Activated T-helper 1 cell treated with anti-CD3 and anti-CD28 coated beads, Interleukin-12 subunit alpha, Interleukin-12 subunit beta, Interleukin-2, Interleukin-4 antibody, amounts not matched to agents 30 ng/mL and 10 ng/mL and 1 ng/mL, durations not matched to agents 14 hours and 24 hours and 36 hours (primary cell): ENCODE data around the gene FAM83G. TPM values are rescaled to one million over a fixed set of nuclear protein-coding genes. Genes with fewer than 3 reads are reported as not detected.
A peak's percentile ranks its signal among the peaks of the same experiment; 100 is the strongest.
"Not testable (repeated sequence)": the region's sequence is repeated elsewhere in the genome, so short reads cannot be mapped to it uniquely, and the experiment has no call there.

Experiments
- DNase-seq: peaks from one replicate; pipeline ENCODE4 v3.0.0; 2021; ENCODE audit warnings: low spot score
- H3K27ac Mint-ChIP-seq: one replicate; pipeline ENCODE4 v1.8.0; 2021; ENCODE audit warnings: mild to moderate bottlenecking, mixed read lengths
- H3K27me3 Mint-ChIP-seq: one replicate; pipeline ENCODE4 v1.8.0; 2022; ENCODE audit warnings: mild to moderate bottlenecking, moderate library complexity, mixed read lengths; ENCODE audit not compliant: insufficient read depth
- H3K36me3 Mint-ChIP-seq: one replicate; pipeline ENCODE4 v1.8.0; 2021; ENCODE audit warnings: low read depth, mixed read lengths
- H3K4me1 Mint-ChIP-seq: one replicate; pipeline ENCODE4 v1.8.0; 2021; ENCODE audit warnings: low read depth, mixed read lengths
- H3K4me3 Mint-ChIP-seq: one replicate; pipeline ENCODE4 v1.8.0; 2021; ENCODE audit warnings: mild to moderate bottlenecking, moderate library complexity, mixed read lengths
- H3K9me3 Mint-ChIP-seq: one replicate; pipeline ENCODE4 v1.8.0; 2021; ENCODE audit warnings: mixed read lengths
- intact Hi-C: fragments of 100-400 bp; cut with micrococcal nuclease; formaldehyde crosslinking; loops from one replicate; pipeline ENCODE4 v1.15.1; 2024
- total RNA-seq: library from RNA; stranded (reverse); gene quantifications from 2 replicates; pipeline ENCODE4 v1.2.3, GENCODE V29; 2022

The FAM83G gene, protein sequence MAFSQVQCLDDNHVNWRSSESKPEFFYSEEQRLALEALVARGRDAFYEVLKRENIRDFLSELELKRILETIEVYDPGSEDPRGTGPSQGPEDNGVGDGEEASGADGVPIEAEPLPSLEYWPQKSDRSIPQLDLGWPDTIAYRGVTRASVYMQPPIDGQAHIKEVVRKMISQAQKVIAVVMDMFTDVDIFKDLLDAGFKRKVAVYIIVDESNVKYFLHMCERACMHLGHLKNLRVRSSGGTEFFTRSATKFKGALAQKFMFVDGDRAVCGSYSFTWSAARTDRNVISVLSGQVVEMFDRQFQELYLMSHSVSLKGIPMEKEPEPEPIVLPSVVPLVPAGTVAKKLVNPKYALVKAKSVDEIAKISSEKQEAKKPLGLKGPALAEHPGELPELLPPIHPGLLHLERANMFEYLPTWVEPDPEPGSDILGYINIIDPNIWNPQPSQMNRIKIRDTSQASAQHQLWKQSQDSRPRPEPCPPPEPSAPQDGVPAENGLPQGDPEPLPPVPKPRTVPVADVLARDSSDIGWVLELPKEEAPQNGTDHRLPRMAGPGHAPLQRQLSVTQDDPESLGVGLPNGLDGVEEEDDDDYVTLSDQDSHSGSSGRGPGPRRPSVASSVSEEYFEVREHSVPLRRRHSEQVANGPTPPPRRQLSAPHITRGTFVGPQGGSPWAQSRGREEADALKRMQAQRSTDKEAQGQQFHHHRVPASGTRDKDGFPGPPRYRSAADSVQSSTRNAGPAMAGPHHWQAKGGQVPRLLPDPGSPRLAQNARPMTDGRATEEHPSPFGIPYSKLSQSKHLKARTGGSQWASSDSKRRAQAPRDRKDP
- total RNA-seq, result 13.0 and 13.2 TPM in 2 replicates

DNA sequence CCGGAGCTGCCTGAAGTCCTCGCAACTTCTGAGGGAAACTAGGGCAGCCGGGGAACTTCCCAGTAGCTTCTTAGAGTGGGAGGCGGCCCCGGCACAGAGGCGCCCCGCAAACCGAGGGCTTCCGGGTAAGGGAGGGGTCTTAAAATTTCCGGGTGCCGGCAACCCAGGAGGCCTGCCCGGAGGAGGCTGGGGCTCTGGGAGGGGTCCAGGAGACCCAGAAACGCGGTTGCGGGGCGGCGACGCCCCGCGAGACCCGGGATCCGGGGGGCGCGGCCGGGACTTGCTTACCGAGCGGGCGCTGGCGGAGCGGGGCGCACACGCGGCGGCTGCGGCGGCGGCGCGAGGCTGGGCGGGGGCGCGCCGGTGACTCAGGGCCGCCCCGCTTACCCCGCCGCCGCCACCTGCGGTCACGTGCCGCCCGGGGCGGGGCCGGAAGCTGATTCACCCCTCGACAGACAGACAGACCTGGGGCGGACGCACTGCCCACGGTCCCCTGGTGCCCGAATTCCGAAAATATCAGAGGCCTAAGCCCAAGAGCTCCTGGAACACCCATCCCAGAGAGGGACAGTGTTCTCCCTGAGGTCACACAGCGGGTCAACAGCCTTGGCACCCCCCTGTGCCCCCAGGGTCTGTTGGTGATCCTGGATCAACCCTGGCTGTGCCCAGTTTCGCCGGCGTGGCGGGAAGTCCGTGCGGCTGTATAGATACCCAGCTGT, at the start of gene FAM83G:
Gene FAM83G (minus strand): TSS at position 344 of the 716 bp plus-strand sequence. CDS start 723 bp downstream, outside the sequence.
- peaks cover 6% of the 10 kb centered on the region for H3K36me3 Mint-ChIP-seq
- no peaks in the 10 kb centered on the region for H3K9me3 Mint-ChIP-seq
- H3K4me1 Mint-ChIP-seq, result peaks cover 22% of the 10 kb centered on the region
- peak within 1 kb of the TSS; percentile 91 for H3K4me3 Mint-ChIP-seq
- peak within 1 kb of the TSS; percentile 84 for H3K27ac Mint-ChIP-seq
- intact Hi-C loops, result loop anchor here (1.0 to 5.0 kb wide), 3 partner anchors 42 to 144 kb away; no protein-coding TSS in a partner anchor
- peak; percentile 76 for DNase-seq
- H3K27me3 Mint-ChIP-seq, result peaks cover 9% of the 10 kb centered on the region

DNA sequence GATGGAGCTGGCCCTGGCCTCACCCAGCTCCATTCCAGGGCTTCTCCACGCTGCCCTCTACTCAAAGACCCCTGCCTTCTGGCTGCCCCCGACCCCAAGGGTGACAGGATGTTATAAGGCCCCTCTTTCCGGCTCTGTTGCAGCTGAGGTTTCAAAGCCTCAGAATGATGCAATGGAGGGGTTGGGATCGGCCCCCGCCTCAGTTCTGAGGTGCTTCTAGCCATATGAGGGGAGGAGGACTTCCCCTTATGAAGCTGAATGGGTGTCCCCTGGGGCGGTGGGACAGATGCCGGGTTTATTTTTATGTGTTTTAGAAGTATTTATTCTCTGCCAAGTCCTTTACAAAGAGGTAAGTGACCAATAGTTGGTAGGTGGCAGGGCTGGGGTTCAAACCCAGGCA, 44.3 kb upstream of the FAM83G start:
- DNase-seq, intact Hi-C loops, H3K27me3 Mint-ChIP-seq, H3K4me3 Mint-ChIP-seq, H3K9me3 Mint-ChIP-seq, H3K36me3 Mint-ChIP-seq, H3K27ac Mint-ChIP-seq, H3K4me1 Mint-ChIP-seq: not testable (repeated sequence)

DNA sequence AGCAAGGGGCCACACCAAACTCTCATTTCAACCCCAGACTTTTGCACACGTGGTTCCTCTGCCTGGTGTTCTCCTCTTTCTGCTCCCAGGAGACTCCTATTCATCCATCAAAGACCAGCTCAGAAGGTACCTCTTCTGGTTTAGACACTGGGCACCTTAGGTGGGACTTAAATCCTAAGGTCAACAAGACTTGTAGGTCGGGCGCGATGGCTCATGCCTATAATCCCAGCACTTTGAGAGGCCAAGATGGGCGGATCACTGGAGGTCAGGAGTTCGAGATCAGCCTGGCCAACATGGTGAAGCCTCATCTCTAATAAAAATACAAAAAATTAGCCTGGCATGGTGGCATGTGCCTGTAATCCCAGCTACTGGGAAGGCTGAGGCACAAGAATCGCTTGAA, 42.9 kb upstream of the FAM83G start:
- H3K36me3 Mint-ChIP-seq, H3K4me3 Mint-ChIP-seq, H3K27ac Mint-ChIP-seq, intact Hi-C loops, H3K4me1 Mint-ChIP-seq, H3K27me3 Mint-ChIP-seq, DNase-seq, H3K9me3 Mint-ChIP-seq: not testable (repeated sequence)

DNA sequence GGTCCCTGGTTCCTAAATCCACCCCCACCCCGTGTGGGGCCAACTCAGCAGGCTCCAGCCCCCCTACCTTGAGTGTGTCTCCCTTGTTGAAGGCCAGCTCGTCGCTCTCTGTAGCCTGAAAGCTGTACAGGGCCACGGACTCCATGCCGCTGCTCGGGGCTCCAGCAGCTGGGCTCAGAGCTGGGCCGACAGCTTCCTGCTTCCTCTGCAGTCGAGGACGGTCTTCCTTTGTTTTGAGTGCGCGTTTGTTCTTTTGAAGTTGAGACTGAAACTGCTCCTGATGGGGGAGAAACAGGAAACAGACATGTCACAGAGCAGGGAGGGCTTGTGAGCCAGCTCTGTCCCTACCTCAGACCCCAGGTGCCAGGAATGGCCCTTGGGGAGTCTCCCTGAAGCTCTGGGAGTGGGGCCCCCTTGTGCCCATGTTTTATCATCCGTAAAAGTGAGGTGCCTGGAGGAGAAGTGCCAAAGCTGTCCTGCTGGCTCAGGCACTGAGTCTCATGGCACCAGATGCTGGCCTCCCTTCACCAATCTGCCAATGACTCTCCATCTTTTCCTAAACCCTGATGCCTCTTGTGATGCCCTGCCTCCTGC, 42.3 kb upstream of the FAM83G start, which contains the start of gene GRAP:
Gene GRAP (minus strand): TSS at position 176 of the 594 bp plus-strand sequence. CDS start 31 bp downstream, at position 145.
- intact Hi-C loops, H3K9me3 Mint-ChIP-seq, H3K4me3 Mint-ChIP-seq, H3K36me3 Mint-ChIP-seq, H3K4me1 Mint-ChIP-seq, H3K27me3 Mint-ChIP-seq, DNase-seq, H3K27ac Mint-ChIP-seq: not testable (repeated sequence)

DNA sequence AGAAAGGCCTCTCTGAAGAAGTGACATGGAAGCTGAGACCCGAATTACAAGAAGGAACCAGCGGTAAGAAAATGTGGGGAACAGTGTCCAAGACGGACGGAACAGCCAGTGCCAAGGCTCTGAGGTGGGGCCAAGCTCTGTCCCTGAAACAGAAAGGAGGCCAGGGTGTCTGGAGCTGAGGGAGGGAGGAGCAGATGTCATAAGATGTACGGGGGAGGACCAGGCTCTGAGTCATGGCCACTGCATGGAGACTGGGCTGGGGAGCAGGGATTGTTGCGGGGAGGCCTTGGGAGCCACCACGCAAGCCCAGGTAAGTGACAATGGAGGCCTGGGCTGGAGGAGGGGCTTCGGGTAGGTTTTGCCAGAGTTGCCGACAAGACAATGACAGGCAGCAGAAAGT, 40.1 kb upstream of the FAM83G start:
- intact Hi-C loops, H3K36me3 Mint-ChIP-seq, H3K27ac Mint-ChIP-seq: not testable (repeated sequence)

DNA sequence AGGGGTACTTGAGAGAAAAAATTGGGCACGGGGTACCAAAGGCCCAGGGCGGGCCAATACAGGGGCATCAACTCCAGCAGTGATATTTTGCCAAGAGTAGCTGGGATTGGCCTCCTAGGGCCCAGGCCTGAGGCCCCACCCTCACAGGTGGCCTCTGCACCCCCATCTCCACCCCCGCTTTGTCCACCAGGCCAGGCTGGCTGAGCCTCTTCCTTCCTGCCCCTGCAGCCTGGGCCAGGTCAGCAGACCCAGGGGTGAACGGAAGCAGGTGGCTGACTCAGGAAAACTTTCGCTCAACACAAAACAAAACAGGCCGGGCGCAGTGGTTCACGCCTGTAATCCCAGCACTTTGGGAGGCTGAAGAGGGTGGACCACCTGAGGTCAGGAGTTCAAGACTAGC, 38.5 kb upstream of the FAM83G start:
- H3K27ac Mint-ChIP-seq, H3K4me3 Mint-ChIP-seq, H3K4me1 Mint-ChIP-seq, H3K36me3 Mint-ChIP-seq, H3K27me3 Mint-ChIP-seq, H3K9me3 Mint-ChIP-seq, intact Hi-C loops, DNase-seq: not testable (repeated sequence)

More for the DNA sequence above, 40.1 kb upstream of the FAM83G start:
- H3K27me3 Mint-ChIP-seq, H3K4me3 Mint-ChIP-seq, H3K9me3 Mint-ChIP-seq, H3K4me1 Mint-ChIP-seq, DNase-seq: not testable (repeated sequence)

DNA sequence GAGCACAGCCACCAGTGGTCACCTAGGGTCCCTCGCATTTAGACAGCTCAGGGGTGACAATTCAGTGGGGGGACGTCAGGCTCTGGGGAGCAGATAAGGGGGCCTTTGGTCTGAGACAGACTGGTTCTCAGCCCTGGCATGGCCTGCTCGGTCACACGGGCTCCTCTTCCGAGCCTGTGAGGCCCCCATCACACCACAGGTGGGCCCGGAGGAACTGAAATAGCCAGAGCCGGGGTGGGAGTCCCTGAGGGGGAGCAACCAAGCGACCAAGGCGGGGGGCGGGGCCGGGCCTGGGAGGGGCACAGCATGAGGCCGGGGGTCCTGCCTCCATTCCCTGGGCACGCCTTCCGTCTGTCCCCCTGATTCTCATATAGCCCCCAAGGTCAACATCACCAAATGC, 37.8 kb upstream of the FAM83G start:
- H3K27me3 Mint-ChIP-seq, H3K4me3 Mint-ChIP-seq, H3K4me1 Mint-ChIP-seq, H3K27ac Mint-ChIP-seq, H3K9me3 Mint-ChIP-seq, DNase-seq, intact Hi-C loops, H3K36me3 Mint-ChIP-seq: not testable (repeated sequence)

DNA sequence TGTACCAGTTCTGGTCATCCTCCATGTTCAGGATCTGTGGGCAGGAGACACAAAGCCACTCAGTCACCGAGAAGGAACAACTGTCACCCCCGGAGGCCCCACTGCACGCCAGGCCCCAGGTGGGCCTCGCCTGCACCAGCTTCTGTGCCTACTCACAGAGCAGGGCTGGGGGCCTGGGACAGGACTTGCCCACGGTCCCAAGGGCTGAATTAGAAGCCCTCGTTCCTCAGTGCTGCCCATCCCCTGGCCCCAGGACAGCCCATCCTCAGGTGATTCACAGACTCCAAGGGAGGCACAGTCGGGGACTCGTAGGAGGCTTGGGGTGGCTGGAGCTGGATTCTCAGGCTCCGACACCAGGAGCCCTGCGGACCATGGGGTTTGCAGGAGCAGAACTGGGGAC, 37.3 kb upstream of the FAM83G start:
- H3K27me3 Mint-ChIP-seq, H3K4me3 Mint-ChIP-seq, H3K4me1 Mint-ChIP-seq, intact Hi-C loops, H3K9me3 Mint-ChIP-seq, H3K36me3 Mint-ChIP-seq, H3K27ac Mint-ChIP-seq, DNase-seq: not testable (repeated sequence)

DNA sequence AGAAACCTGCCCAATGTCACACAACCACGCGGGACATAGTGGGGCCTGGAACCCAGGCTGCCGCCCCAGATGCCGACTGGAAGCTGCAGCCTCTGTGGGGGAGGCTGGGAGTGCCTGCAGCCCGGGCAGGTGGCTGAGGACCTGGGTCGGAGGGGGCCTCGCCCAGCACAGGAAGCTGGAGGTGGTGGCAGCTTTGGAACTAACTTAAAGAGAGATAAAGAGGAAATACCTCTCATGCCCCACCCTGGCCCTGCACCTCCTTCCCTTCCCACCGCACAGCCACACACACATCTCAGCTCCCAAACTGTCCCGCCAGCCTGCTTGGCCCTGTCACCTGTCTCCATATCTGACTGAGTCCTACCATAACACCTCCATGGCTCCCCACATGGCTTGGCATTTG, 35.8 kb upstream of the FAM83G start:
- H3K4me3 Mint-ChIP-seq, H3K27me3 Mint-ChIP-seq, H3K27ac Mint-ChIP-seq, H3K4me1 Mint-ChIP-seq, intact Hi-C loops, H3K36me3 Mint-ChIP-seq, DNase-seq, H3K9me3 Mint-ChIP-seq: not testable (repeated sequence)

DNA sequence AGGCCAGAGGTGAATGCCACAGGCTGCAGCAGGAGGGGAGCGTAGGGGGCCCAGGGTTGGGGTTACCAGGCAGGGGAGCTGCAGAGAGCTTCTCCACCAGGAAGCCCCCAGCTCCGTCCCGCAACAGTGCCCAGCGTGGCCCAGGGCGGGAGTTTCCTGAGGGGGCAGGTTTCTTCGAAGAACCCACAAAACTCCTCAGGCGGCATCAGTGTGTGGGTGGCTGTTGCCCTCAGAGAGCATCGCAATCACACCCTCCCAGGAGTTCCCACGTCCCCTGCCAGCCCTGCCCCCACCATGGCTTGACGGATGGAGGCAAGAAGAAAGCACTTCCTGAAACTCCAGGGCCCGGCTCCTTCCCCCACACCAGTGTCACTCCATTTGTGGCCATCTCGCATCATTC, 34.2 kb upstream of the FAM83G start:
- H3K27me3 Mint-ChIP-seq, result not testable (repeated sequence)

DNA sequence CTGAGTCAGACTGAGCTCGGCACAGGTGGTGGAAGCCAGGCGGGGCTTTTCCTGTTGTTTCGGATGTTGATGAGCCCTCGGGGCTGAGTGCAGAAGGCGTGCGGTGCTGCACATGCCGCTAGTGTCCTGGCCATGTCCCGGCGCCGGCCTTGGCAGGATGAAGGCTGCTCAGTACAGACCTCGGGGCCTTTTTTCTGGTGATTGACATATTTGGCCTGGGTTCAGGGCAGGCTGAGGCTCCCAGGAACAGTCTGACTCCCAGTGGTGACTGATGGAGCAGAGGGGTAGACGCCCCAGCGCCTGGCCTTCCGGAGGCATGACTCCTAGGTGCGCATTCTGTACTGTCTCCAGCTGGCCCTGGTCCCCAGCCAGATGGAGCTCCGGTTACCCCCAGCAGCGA, 33.4 kb upstream of the FAM83G start:
- intact Hi-C loops, H3K36me3 Mint-ChIP-seq, H3K4me3 Mint-ChIP-seq, H3K27ac Mint-ChIP-seq, H3K4me1 Mint-ChIP-seq, H3K27me3 Mint-ChIP-seq, DNase-seq, H3K9me3 Mint-ChIP-seq: not testable (repeated sequence)

More for the DNA sequence above, 34.2 kb upstream of the FAM83G start:
- H3K36me3 Mint-ChIP-seq, H3K9me3 Mint-ChIP-seq, intact Hi-C loops, H3K4me3 Mint-ChIP-seq, H3K4me1 Mint-ChIP-seq, DNase-seq, H3K27ac Mint-ChIP-seq: not testable (repeated sequence)

DNA sequence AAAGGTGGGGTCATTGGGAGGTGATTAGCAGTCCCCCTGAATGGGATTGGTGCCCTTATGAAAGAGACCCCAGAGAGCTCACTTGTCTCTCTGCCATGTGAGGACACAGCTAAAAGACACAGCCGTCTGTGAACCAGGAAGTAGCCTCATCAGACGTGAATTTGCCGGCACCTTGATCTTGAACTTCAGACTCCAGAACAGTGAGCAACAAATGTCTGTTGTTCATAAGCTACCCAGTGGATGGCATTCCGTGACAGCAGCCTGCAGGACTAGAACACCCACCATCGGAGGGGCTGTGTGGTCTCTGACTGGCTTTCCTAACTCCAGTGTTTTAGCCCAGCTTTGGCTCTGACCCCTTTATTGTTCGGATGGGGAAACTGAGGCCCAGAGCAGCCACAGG, 33.0 kb upstream of the FAM83G start:
- intact Hi-C loops, H3K27ac Mint-ChIP-seq, H3K4me3 Mint-ChIP-seq: not testable (repeated sequence)

More for the DNA sequence above, 33.0 kb upstream of the FAM83G start:
- H3K9me3 Mint-ChIP-seq, H3K36me3 Mint-ChIP-seq, H3K27me3 Mint-ChIP-seq, DNase-seq, H3K4me1 Mint-ChIP-seq: not testable (repeated sequence)
